Neural cell (in vitro differentiated cells): Measurements from ENCODE around the gene OSBPL9. TPM values are rescaled to one million over a fixed set of nuclear protein-coding genes. Genes with fewer than 3 reads are reported as not detected.

Source experiments
- H2AFZ ChIP-seq: fragments of 200-600, 300-800 bp; sonication (generic), shearing (Covaris generic); 2 replicates; pipeline ENCODE4 v1.6.0; 2014; ENCODE audit warnings: low read depth, mild to moderate bottlenecking, antibody characterized with exemption, low read length, moderate library complexity
- H3F3A ChIP-seq: fragments of 200-600 bp; shearing (Covaris generic); 2 replicates; pipeline ENCODE4 v1.6.1; 2016; ENCODE audit warnings: mild to moderate bottlenecking, moderate library complexity, mixed read lengths, antibody characterized with exemption, low read length; ENCODE audit not compliant: insufficient read depth, poor library complexity, severe bottlenecking
- H3K27ac ChIP-seq: fragments of 200-600, 300-800 bp; sonication (generic), shearing (Covaris generic); 2 replicates; pipeline ENCODE4 v1.5.1; 2014; ENCODE audit warnings: mild to moderate bottlenecking, low read length, moderate library complexity
- H3K27me3 ChIP-seq: fragments of 300-800, 200-600 bp; sonication (generic), shearing (Covaris generic); 2 replicates; pipeline ENCODE4 v1.6.0; 2014; ENCODE audit warnings: mild to moderate bottlenecking, low read depth, low read length, moderate library complexity; ENCODE audit not compliant: insufficient read depth
- H3K36me3 ChIP-seq: fragments of 300-800, 200-600 bp; sonication (generic), shearing (Covaris generic); 2 replicates; pipeline ENCODE4 v1.5.1; 2014; ENCODE audit warnings: mild to moderate bottlenecking, antibody characterized with exemption, low read length, moderate library complexity; ENCODE audit not compliant: insufficient read depth
- H3K4me2 ChIP-seq: fragments of 300-800, 200-600 bp; sonication (generic), shearing (Covaris generic); 2 replicates; pipeline ENCODE4 v1.6.0; 2014; ENCODE audit warnings: mild to moderate bottlenecking, low read length
- H3K4me3 ChIP-seq: fragments of 300-800, 200-600 bp; sonication (generic), shearing (Covaris generic); 2 replicates; pipeline ENCODE4 v1.5.1; 2014; ENCODE audit warnings: mild to moderate bottlenecking, low read length, moderate library complexity
- H3K79me2 ChIP-seq: fragments of 200-600 bp; shearing (Covaris generic); replicated peaks from 2 replicates; pipeline ENCODE4 v1.6.0; 2014; ENCODE audit warnings: mild to moderate bottlenecking, low read length, moderate library complexity; ENCODE audit not compliant: insufficient read depth
- H3K9ac ChIP-seq: fragments of 300-800, 200-600 bp; sonication (generic), shearing (Covaris generic); 2 replicates; pipeline ENCODE4 v1.6.1; 2016; ENCODE audit warnings: mild to moderate bottlenecking, low read length, mixed read lengths
- H3K9me2 ChIP-seq: fragments of 200-600 bp; shearing (Covaris generic); 2 replicates; pipeline ENCODE4 v1.6.1; 2016; ENCODE audit warnings: mild to moderate bottlenecking, low read length, mixed read lengths; ENCODE audit not compliant: insufficient read depth
- H3K9me3 ChIP-seq: fragments of 200-600, 300-800 bp; sonication (generic), shearing (Covaris generic); 2 replicates; pipeline ENCODE4 v1.6.1; 2016; ENCODE audit warnings: mild to moderate bottlenecking, mixed run types, low read length, moderate library complexity, mixed read lengths
- H4K20me1 ChIP-seq: fragments of 200-600 bp; shearing (Covaris generic); 2 replicates; pipeline ENCODE4 v1.6.1; 2016; ENCODE audit warnings: mild to moderate bottlenecking, mixed run types; ENCODE audit not compliant: insufficient read depth
- EP300 ChIP-seq: fragments of 450-650 bp; conservative IDR thresholded peaks from 2 replicates; pipeline ENCODE4 v1.6.1; 2014; ENCODE audit warnings: antibody characterized with exemption, mild to moderate bottlenecking, moderate library complexity; ENCODE audit not compliant: poor library complexity, severe bottlenecking
- EZH2 ChIP-seq: fragments of 200-600, 300-800 bp; shearing (Covaris generic), sonication (generic); IDR thresholded peaks from 2 replicates; pipeline ENCODE4 v1.6.1; 2014; ENCODE audit warnings: antibody characterized with exemption, low read length, borderline replicate concordance, mild to moderate bottlenecking; ENCODE audit not compliant: insufficient read depth, poor library complexity, severe bottlenecking
- MXI1 ChIP-seq: fragments of 450-650 bp; conservative IDR thresholded peaks from 2 replicates; pipeline ENCODE4 v1.6.1; 2014; ENCODE audit warnings: antibody characterized with exemption, mild to moderate bottlenecking; ENCODE audit not compliant: poor library complexity, severe bottlenecking
- POLR2AphosphoS5 ChIP-seq: IDR thresholded peaks from 2 replicates; pipeline ENCODE4 v1.6.1; 2012
- RAD21 ChIP-seq: fragments of 450-650 bp; conservative IDR thresholded peaks from 2 replicates; pipeline ENCODE4 v1.6.1; 2014; ENCODE audit warnings: antibody characterized with exemption, mild to moderate bottlenecking, moderate library complexity
- SMC3 ChIP-seq: fragments of 450-650 bp; conservative IDR thresholded peaks from 2 replicates; pipeline ENCODE4 v1.6.1; 2014; ENCODE audit warnings: antibody characterized with exemption, mild to moderate bottlenecking, moderate library complexity; ENCODE audit not compliant: poor library complexity
- TAF1 ChIP-seq: IDR thresholded peaks from 2 replicates; pipeline ENCODE4 v1.6.1; 2012; ENCODE audit warnings: low read depth
- polyA plus RNA-seq: library from polyadenylated mRNA; depleted of rRNA; stranded (reverse); fragments of >200 nt; gene quantifications from 2 replicates; pipeline ENCODE4 v1.2.3, GENCODE V29; 2014
- TF ChIP-seq, protein P1 (sequence below): fragments of 450-650 bp; IDR thresholded peaks from 2 replicates; pipeline ENCODE4 v1.5.1; 2014; ENCODE audit warnings: antibody characterized with exemption, mild to moderate bottlenecking, moderate library complexity; ENCODE audit not compliant: poor library complexity, severe bottlenecking
- TF ChIP-seq, protein P2 (sequence below): IDR thresholded peaks from 2 replicates; pipeline ENCODE4 v1.6.1; 2012; ENCODE audit warnings: borderline replicate concordance

Gene OSBPL9
- polyA plus RNA-seq, 1 donor from 2014 or later = 117 TPM

DNA sequence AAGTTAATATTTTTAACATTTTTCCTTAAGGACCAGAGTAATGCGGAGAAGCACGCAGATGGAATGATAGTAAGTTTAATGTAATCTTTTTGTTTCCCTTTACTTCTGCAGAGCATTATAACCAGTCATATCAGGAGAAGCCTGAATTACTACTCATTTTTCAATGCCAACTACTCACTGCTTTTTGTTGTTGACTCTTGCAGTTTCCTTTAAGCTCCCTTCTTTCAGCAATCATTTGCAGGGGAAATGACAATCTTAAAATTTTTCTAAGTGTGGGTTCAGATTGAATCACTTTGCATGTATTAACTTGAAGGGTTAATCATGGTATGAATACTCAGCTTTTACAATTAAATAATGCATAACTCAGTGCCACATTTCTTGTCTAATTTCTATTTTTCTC lies 139.4 kb downstream of the OSBPL9 start:
- Histone ChIP-seq H3K27me3 (no peaks in the 10 kb centered on the region), H3K9me2 (no peaks in the 10 kb centered on the region), H3K9me3 (no peaks in the 10 kb centered on the region), H3K9ac (no peak overlapping the region), H3F3A (no peaks in the 10 kb centered on the region), H2AFZ (no peak overlapping the region), H3K4me3 (no peak overlapping the region), H3K36me3 (peaks cover 8% of the 10 kb centered on the region), H3K4me2 (no peak overlapping the region), H3K79me2 (peaks cover 4% of the 10 kb centered on the region), H4K20me1 (no peaks in the 10 kb centered on the region), H3K27ac (no peak overlapping the region)
- TF ChIP-seq MXI1 = no peak
- TF ChIP-seq EZH2 = no peak

DNA sequence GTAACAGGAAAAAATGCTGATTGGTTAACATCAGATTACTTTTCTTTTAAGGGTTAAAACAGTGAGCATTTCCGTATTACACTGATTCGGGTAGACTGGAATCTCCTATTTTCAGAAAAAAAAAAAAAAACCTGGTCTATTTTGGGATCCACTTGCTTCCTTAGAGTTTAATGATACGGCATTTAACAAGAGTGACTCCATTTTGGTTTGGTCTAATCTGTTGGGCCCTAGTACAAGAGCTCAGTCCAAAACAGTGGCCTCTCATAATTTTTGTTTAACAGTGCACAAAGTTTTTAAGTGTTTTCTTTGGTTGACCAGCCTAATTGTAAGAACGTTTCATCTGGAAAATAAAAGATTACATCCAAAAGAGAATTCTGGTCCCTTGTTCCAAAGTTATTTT lies 141.4 kb downstream of the OSBPL9 start:
- Histone ChIP-seq H3K9ac (no peak overlapping the region), H3F3A (no peaks in the 10 kb centered on the region), H4K20me1 (no peaks in the 10 kb centered on the region), H3K9me3 (no peaks in the 10 kb centered on the region), H3K9me2 (no peaks in the 10 kb centered on the region), H3K36me3 (peaks cover 4% of the 10 kb centered on the region), H3K27ac (no peak overlapping the region), H3K27me3 (no peaks in the 10 kb centered on the region), H3K4me3 (no peak overlapping the region), H3K79me2 (peaks cover 4% of the 10 kb centered on the region), H3K4me2 (no peak overlapping the region), H2AFZ (no peak overlapping the region)
- TF ChIP-seq, protein P1, sequence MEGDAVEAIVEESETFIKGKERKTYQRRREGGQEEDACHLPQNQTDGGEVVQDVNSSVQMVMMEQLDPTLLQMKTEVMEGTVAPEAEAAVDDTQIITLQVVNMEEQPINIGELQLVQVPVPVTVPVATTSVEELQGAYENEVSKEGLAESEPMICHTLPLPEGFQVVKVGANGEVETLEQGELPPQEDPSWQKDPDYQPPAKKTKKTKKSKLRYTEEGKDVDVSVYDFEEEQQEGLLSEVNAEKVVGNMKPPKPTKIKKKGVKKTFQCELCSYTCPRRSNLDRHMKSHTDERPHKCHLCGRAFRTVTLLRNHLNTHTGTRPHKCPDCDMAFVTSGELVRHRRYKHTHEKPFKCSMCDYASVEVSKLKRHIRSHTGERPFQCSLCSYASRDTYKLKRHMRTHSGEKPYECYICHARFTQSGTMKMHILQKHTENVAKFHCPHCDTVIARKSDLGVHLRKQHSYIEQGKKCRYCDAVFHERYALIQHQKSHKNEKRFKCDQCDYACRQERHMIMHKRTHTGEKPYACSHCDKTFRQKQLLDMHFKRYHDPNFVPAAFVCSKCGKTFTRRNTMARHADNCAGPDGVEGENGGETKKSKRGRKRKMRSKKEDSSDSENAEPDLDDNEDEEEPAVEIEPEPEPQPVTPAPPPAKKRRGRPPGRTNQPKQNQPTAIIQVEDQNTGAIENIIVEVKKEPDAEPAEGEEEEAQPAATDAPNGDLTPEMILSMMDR = no peak
- TF ChIP-seq RAD21 = no peak
- TF ChIP-seq MXI1 = no peak
- no peak for TF ChIP-seq EP300
- TF ChIP-seq TAF1 = no peak
- TF ChIP-seq, protein P2, sequence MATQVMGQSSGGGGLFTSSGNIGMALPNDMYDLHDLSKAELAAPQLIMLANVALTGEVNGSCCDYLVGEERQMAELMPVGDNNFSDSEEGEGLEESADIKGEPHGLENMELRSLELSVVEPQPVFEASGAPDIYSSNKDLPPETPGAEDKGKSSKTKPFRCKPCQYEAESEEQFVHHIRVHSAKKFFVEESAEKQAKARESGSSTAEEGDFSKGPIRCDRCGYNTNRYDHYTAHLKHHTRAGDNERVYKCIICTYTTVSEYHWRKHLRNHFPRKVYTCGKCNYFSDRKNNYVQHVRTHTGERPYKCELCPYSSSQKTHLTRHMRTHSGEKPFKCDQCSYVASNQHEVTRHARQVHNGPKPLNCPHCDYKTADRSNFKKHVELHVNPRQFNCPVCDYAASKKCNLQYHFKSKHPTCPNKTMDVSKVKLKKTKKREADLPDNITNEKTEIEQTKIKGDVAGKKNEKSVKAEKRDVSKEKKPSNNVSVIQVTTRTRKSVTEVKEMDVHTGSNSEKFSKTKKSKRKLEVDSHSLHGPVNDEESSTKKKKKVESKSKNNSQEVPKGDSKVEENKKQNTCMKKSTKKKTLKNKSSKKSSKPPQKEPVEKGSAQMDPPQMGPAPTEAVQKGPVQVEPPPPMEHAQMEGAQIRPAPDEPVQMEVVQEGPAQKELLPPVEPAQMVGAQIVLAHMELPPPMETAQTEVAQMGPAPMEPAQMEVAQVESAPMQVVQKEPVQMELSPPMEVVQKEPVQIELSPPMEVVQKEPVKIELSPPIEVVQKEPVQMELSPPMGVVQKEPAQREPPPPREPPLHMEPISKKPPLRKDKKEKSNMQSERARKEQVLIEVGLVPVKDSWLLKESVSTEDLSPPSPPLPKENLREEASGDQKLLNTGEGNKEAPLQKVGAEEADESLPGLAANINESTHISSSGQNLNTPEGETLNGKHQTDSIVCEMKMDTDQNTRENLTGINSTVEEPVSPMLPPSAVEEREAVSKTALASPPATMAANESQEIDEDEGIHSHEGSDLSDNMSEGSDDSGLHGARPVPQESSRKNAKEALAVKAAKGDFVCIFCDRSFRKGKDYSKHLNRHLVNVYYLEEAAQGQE = no peak
- TF ChIP-seq POLR2AphosphoS5 = no peak
- no peak for TF ChIP-seq SMC3

- no peaks in the 10 kb centered on the region for H4K20me1 ChIP-seq
- peaks cover 4% of the 10 kb centered on the region for H3K79me2 ChIP-seq
- H3K4me3 ChIP-seq = no peak overlapping the region
- H2AFZ ChIP-seq = no peak overlapping the region
- H3K9me2 ChIP-seq = no peaks in the 10 kb centered on the region
- no peak overlapping the region for H3K9ac ChIP-seq
- no peaks in the 10 kb centered on the region for H3F3A ChIP-seq
- no peak overlapping the region for H3K27ac ChIP-seq
- TF ChIP-seq RAD21 = no peak
- TF ChIP-seq MXI1 = no peak
- no peak for TF ChIP-seq EP300
- TF ChIP-seq, protein P2 = no peak
- TF ChIP-seq EZH2 = no peak
- TF ChIP-seq, protein P1 = no peak
- no peak for TF ChIP-seq TAF1
- no peak for TF ChIP-seq SMC3
- no peak for TF ChIP-seq POLR2AphosphoS5
- no peaks in the 10 kb centered on the region for H3K9me3 ChIP-seq
- no peak overlapping the region for H3K4me2 ChIP-seq
- no peaks in the 10 kb centered on the region for H3K36me3 ChIP-seq
- H3K27me3 ChIP-seq = no peaks in the 10 kb centered on the region
These were observed 144.0 kb downstream of the OSBPL9 start for GRCh38 chr1:51760872-51761271.
